HG03097 (cell line): ENCODE data around the gene ERCC4.
A peak's percentile ranks its signal among the peaks of the same experiment; 100 is the strongest.

ENCODE experiments used
- ATAC-seq: cut with Tn5 transposase; IDR thresholded peaks from one replicate; pipeline ENCODE4 v1.9.1; 2021; ENCODE audit not compliant: unreplicated experiment, low FRiP score

The ERCC4 gene

DNA sequence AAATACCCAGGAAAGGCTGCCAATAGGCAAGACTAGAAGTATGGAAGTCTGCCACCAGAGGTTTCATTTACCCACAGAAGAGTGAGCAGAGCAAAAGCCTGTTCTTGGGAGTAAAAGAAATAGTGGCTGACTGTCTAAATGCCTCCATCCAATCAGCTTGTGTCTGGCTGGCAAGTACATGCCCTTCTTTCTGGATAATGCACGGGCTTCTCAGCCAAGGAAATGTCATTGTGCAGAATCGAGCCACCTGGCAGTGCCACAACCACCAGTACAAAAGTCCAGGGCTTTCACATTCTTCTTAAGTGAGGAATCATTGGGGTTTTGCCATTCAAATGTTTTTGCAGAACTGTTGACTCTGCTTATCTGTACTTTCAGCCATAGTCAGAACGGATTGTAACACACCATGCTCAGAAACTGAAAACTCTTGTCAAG is 10.1 kb upstream of the ERCC4 start:
- no peak for ATAC-seq

DNA sequence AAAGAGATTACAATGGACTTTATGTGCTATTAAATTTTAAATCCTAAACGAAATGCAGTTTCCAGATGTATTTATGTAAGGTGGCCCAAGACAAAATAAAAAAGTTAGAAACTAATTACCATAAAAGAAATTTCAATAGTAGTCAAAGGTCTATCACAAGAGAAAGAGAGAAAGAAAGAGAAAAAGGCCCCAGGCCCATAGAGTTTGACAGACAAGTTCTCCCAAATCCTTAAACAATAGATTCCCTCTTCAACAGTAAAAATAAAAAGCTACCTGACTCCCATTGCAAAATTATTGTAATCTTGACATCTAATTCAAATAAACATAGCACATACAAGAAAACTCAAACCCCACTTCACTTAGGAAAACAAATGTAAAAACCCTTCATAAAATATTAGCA is 8.6 kb upstream of the ERCC4 start:
- ATAC-seq = no peak

DNA sequence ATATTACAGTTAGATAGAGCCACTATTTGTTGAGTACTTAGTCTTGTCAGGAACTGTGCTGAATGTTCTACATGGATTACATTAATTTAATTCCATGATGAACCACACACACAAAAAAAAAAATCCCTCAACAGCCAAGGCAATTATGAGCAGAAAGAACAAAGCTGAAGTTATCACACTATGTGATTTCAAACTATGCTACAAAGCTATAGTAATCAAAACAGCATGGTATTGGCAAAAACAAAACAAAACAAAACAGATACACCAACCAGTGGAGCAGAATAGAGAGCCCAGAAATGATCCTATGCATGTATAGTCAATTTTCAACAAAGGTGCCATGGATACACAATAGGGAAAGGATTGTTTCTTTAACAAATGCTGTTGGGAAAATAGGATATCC is 8.1 kb upstream of the ERCC4 start:
- no peak for ATAC-seq

DNA sequence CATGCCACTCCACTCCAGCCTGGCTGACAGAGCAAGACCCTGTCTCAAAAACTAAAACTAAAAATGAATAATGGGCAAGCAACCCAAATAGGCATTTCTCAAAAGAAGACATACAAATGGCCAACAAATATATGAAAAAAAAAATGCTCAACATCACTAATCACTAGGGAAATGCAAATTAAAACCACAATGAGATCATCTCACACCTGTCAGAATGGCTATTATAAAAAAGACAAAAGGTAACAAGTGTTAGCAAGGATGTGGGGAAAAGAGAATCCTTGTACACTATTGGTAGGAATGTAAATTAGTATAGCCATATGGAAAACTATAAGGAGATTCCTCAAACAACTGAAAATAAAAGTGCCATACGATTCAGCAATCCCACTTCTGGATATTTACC is 7.1 kb upstream of the ERCC4 start:
- ATAC-seq = no peak

DNA sequence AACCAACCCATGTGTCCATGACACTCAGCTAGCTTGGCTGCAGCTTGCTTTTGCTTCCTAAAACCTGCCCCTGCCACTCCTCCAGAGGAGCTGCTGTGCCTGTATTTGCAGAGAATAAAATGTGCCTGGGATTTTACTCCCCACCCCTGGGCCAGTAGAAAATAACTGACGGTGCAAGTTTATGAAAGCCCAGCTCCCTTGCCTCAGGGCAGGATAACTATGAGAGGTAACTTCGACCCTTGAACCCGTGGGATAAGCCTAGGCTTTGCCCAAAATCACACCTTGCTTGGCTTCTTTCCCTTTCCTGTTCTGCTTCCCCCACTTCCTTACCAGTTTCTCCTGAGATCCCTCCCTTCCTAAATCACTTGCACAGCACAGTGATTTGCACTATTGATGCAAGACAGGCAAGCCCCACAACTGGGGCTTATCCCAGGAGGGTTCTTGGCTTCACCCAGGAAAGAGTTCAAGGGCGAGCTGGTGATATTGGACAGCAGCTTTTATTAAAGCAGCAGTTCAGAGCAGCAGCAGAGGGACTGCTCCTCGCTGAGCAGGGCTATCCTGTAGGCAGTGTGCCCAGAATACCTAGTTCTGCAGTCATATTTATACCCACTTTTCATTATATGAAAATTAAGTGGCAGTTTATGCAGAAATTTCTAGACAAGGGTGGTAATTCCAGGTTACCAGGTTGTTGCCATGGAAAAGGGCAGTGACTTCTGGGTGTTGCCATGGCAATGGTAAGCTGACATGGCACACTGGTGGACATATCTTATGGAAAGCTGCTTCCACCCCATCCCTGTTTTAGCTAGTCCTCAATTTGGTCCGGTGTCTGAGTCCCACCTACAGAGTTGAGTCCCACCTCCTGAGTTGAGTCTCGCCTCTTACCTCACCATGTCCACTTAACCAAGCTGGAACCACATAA is 6.3 kb upstream of the ERCC4 start:
- no peak for ATAC-seq

DNA sequence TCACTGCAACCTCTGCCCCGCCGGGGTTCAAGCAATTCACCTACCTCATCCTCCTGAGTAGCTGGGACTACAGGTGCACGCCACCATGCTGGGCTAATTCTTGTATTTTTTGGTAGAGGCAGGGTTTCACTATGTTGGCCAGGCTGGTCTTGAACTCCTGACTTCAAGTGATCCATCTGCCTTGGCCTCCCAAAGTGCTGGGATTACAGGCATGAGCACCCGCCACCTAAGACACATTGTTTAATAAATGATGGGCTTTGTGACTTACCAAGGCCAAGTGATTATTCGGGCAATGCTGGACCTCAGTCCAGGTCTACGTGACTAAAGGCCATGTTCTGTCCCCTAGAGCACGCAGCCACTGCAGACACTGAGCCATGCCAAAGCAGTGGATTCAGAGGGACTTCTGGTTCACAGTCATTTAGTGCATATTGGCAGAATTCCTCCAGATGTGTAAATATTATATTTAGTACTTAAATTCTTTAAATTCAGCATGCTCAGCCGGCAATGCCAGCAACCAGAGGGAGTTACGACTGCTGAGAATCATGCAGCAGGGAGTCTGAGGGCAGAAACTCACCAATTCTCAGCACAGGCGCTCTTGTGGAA is 4.8 kb upstream of the ERCC4 start:
- ATAC-seq = no peak

DNA sequence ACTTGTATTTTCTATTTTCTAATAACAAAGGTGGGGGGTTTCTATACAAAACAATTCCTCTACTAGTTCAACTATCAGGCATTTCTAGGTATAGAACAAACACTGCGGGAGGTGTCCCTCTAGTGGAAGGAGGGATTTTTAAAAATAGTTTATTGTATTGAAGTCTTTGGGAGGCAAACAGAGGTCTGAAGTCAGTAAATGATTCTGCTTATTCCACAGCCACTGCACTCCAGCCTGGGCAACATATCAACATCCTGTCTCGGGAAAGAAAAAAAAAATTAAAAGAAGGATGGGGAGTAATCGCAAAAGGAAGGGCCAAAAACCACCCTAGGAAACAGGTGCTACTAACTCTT is 648 bp upstream of the ERCC4 start:
- peak; percentile 5 for ATAC-seq

DNA sequence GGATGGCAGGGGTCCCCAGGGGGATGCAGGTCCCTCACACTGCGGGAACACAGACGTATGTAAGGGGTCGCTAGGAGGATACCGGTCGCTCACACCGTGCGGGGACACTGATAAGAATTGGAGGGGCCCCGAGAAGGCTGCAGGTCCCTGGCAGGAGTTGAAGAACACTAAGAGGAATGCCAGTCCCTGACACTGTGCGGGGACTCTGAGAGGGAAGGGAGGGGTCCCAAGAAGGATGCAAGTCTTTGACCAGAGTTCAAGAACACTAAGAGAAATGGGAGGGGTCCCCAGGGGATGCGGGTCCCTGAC is 510 bp downstream of the ERCC4 start:
- ATAC-seq = no peak

DNA sequence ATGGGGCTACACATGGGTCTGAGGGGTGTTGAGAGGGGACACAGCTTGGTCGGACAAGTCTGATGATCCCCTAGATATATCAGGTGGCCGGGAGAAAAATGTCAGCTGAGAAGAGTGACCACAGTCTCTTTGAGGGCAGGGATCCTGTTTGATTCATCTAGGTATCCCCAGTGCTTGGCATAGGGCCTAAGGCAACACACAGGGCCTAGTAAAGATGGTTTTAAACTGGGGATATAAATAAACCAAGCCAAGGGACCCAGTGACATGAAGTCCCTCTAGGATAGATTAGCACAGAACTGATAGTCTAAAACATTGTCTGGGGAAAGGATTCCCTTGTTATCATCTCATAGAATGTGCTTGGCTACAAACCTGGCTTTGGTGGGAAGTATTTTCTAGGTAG is 1.4 kb downstream of the ERCC4 start:
- no peak for ATAC-seq

DNA sequence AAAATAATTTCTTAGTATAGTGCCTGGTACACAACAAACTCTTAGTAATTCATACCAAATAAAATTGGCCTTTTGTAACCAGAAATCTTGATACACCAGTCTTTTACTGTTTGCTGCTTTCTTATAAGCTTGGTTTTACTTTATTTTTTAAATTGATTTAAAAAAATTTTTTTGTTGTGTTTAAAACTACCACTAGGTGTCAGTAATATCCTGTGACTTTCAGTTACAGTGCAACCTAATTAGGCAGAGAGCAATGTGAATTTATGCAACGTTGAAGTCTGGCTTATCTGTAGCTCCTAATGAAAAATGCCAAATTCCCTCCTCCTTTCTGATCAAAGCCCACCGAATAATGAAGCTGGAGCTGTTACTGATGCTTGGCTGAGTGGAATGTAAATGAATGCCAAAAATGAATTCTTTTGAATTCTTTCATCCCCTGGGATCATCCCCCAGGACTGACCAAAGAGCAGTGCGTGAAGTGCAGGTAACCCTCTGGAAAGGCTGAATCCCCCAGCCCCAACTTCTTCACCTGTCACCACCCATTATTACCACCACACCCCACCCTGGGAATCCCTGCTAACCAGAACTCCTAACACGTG is 3.8 kb downstream of the ERCC4 start:
- ATAC-seq = no peak

DNA sequence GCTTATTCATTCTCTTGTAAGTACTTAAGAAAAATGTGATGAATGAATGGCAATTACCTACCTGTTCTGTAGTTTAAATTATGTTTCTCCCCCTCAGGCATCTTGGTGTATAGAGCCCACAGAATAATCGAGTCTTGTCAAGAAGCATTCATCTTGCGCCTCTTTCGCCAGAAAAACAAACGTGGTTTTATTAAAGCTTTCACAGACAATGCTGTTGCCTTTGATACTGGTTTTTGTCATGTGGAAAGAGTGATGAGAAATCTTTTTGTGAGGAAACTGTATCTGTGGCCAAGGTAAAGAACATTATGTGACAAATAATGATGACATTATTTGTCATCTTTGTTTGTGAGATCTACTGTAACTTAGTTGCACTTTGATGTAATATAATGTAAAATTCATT is 6.5 kb downstream of the ERCC4 start:
- ATAC-seq = no peak

DNA sequence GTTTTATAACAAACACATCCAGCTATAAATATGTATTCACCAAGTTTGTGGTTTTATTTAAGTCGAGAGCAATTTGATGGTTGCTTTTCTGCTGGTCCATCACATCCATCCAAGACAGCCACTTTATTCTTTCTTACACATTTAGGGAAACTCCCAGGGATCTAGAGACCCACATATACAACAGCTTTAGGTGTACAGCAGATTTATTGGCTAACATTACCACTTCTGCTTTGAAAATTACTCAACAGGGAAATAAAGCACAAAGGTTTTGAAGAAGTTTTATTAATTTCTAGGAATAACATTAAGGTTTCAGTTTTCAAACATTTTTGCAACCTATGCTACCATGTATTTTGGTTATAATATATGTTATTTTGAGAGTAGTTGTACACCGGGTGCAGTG is 6.9 kb downstream of the ERCC4 start:
- ATAC-seq = no peak

DNA sequence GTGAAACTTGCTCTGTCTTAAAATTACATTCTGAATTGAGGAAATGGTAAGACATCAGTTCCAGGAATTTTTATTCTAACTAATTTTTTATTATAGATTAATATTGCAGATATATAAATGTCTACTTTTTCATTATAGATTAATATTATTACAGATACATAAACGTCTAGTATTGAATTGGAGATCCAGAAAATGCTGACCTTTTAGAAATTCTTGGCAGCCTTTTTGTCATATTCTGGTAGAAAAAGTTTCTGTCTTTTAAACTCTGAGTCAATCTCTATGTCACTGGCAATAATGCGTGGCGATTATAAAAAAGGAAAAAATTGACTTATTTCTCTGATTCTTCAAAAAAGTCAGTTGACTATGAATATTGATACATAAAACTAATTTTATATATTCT is 8.7 kb downstream of the ERCC4 start:
- ATAC-seq = no peak

DNA sequence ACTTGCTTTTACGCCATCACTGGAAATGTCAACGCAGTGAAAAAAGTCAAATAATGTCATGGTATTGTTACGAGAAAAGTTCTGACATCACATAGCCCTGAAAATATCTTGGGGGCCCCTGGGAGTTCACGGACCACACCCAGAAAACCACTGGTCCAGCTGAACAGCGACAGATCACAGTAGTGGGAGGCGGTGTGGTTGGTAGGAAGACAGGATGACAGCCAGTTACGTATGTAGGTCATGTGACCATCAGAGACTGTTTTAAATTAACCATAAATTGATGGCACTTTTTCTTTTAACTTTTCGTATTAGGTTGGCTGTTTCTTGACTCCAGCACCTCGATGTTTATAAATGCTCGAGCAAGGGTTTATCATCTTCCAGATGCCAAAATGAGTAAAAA is 11.9 kb downstream of the ERCC4 start:
- ATAC-seq = no peak

DNA sequence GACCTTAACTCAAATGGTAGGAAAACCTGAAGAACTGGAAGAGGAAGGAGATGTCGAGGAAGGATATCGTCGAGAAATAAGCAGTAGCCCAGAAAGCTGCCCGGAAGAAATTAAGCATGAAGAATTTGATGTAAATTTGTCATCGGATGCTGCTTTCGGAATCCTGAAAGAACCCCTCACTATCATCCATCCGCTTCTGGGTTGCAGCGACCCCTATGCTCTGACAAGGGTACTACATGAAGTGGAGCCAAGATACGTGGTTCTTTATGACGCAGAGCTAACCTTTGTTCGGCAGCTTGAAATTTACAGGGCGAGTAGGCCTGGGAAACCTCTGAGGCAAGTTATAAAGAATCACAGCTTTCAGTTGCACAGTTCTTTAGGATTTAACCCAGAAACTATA is 15.5 kb downstream of the ERCC4 start:
- no peak for ATAC-seq

DNA sequence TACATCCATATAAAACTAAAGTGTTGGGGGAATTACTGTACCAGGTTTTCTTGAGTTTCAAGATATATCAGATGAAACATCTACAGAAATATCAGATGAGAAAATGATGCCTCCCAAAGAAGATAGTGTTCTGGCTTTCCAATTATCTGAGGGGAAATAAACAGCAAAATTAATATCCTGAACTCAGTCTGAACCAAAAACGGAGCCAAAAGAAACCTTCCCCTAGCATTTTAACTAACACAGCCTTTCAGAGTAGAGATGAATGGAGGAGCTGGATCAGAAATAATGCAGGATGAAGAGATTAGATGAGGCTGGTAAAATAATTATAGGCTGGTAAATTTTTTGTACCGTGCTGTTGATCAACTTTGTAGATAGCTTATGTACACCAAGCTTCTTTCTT is 16.2 kb downstream of the ERCC4 start:
- ATAC-seq = no peak

DNA sequence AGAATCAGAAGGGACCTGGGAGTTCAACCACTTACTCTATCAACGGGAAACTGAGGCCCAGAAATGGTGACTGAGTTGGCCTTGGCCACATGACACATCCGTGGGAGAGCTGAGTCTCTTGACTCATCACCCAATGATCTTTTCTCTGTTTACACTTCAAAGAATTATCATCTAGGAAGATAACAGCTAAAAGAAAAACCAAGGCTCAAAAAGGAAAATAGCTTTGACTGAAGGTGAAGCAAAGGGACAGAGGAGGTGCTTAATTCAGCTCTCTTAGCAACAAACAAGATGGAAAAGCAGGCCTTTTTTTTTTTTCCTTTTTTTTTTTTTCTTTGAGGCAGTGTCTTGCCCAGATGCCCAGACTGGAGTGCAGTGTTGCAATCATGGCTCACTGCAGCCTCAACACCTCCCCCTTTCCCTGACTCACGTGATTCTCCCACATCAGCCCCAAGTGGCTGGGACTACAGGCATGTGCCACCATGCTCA is 16.7 kb downstream of the ERCC4 start:
- ATAC-seq = no peak

DNA sequence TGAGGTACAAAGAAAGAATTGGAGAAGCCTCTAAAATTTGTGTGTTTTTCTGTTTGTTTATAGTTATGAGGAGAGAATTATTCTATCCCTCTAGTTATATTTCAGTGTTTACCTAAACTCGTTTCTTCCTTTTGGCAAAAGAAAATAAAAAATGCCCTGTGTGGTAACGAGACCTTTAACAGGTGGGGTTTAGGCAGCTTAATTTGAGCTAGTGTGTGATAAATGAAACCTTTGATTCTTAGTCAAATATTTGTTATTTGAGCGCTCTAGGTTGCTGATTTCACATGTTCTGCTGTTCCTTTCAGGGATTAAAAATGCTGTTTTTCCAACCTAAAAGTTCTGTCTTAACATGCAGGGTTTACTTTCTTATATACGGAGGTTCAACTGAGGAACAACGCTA is 17.5 kb downstream of the ERCC4 start:
- ATAC-seq = no peak

DNA sequence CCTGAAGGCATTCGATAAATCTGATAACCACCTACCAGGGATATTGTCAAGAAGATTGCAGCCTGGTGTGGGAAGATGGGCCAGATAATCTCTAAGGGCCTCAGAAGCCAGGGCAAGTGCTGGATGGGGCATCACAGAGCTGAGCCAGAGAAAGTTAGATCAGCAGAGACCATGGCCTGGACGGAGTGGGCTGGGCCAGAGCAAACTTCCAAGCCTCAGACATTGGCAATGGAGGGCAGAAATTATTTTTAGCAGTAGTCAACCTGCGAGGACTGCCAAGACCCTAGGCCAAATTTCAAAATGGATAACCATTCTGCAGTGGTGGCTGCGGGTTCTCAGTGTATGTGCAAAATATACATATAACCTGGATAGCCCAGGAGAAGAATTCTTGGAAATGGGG is 18.5 kb downstream of the ERCC4 start:
- no peak for ATAC-seq

DNA sequence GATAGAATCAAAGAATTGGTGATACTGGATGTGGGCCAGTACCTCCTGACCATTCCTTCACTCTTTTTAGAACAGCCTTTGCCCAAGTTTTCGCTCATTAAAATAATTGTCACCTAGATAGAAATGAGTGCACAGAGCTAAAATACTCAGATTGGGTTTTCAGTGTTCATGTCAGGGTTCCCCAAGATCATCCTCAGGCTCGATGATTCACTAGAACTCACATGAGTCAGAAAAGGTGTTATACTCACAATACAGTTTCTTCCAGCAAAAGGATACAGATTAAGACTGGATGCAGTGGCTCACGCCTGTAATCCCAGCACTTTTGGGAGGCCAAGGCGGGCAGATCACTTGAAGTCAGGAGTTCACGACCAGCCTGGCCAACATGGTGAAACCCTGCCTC is 19.9 kb downstream of the ERCC4 start:
- ATAC-seq = no peak

DNA sequence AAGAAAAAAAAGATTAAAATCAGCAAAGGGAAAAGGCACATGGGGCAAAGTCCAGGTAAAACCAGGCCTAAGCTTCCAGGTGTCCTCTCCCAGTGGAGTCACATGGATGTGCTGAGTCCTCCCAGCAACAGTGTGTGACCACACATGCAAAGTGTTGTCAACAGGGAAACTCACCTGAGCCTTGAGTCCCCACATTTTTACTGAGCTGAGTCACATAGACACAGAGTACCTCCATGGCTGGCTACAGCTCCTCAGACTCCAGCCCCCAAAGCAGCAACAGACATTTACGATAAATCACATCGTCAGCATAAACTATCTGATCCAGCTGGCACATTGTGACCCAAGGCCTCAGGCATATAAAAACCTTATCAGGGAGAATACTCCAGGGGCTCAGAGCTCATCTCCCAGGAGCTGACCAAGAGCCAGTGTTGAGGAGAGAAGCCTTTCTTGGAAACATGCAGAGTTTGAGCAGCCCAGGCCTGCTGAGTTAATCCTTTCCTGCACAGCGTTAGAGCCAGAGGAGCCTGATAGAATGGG is 20.5 kb downstream of the ERCC4 start:
- no peak for ATAC-seq

DNA sequence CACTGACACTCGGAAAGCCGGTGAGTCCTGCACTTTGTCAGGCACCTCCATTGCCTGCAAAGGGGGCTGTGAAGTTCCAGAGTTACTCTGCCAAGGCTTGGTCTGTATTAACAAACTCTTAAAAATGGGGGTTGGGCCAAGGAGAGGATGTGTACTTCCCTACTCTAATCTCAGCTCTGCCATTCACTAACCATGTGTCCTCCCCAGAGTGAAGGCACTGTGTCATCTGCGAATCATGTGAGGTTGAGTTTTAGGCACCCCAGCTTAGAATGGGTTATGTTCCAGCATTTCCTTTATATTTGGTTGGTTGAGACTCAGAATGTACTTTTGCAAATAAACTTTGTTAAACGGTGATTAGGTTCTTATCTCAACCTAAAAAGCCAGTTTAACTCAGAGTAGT is 24.9 kb downstream of the ERCC4 start:
- no peak for ATAC-seq
